ENCODE results near the gene ATG9B. TPM values are rescaled to one million over a fixed set of nuclear protein-coding genes. Genes with fewer than 3 reads are reported as not detected.

Gene ATG9B
- total RNA-seq (2021) = 9.7 and 13.7 TPM in 2 replicates
- Bru-seq, nascent RNA = percentile 35 among the genes with signal in this experiment
- percentile 34 among the genes with signal in this experiment for BruChase-seq, experiment 1, labeled RNA remaining after a 2-hour chase
- BruChase-seq, experiment 2, labeled RNA remaining after a 6-hour chase = percentile 58 among the genes with signal in this experiment
- long read RNA-seq, partial matches to known transcripts = 0 of 4 reads
- long read RNA-seq, other reads (novel, unspliced or antisense) = 4 of 4 reads

GRCh38 chr7:151024435-151025056, at the start of gene ATG9B:
Gene ATG9B (minus strand): TSS chr7:151024494. CDS start chr7:151024423, 71 bp downstream.
- Histone ChIP-seq H3K36me3 (ENCODE audit: low read depth) (no peaks in the 10 kb centered on the region), H3F3A (ENCODE audit: insufficient read depth, low read depth) (peaks cover 19% of the 10 kb centered on the region; the same call in 1 of the 2 replicates), H3K4me2 (peak within 1 kb of the TSS; percentile 57), H4K20me1 (ENCODE audit: insufficient read depth) (no peaks in the 10 kb centered on the region), H2AFZ (no peak within 1 kb of the TSS), H3K9me3 (ENCODE audit: insufficient read depth, low read depth) (no peaks in the 10 kb centered on the region), H3K9me2 (ENCODE audit: insufficient read depth) (no peaks in the 10 kb centered on the region), H3K27ac (peak within 1 kb of the TSS; percentile 59), H3K79me2 (ENCODE audit: low read depth) (peaks cover 7% of the 10 kb centered on the region), H3K27me3 (ENCODE audit: insufficient read depth, low read depth) (no peaks in the 10 kb centered on the region), H3K4me3 (no peak within 1 kb of the TSS), H3K4me1 (replicated peaks; ENCODE audit: insufficient read depth) (peaks cover 52% of the 10 kb centered on the region)
- intact Hi-C loops (cut with micrococcal nuclease; ENCODE audit: unreplicated experiment) = loop anchor here (5.0 kb wide), 3 partner anchors 122 to 702 kb away; partner anchors contain the start of genes ACTR3C and LRRC61
- CTCF ChIA-PET = interaction anchor here (0.6 to 1.2 kb wide), 9 partner anchors 12 to 699 kb away, joined by 3 to 18 read pairs (median 7); no protein-coding TSS in a partner anchor
- peak; percentile 77 to 86 for DNase-seq
- POLR2A ChIA-PET (ENCODE audit: unreplicated experiment) = interaction anchor here (0.5 to 0.6 kb wide), 4 partner anchors 15 to 37 kb away, joined by 3 to 6 read pairs (median 4); no protein-coding TSS in a partner anchor
- no TSS peak for BruUV-seq (replicated peaks)
- TF ChIP-seq EZH2 (IDR thresholded peaks at IDR 0.05; ENCODE audit: low read depth) (no peak), CTCF (conservative IDR thresholded peaks at IDR 0.05) (no peak)

GRCh38 chr7:151073990-151074389, 49.7 kb upstream of the ATG9B start:
- Histone ChIP-seq H3K4me1 (replicated peaks; ENCODE audit: insufficient read depth) (no peaks in the 10 kb centered on the region), H4K20me1 (ENCODE audit: insufficient read depth) (peaks cover 2% of the 10 kb centered on the region; the same call in 1 of the 2 replicates), H3K9me2 (ENCODE audit: insufficient read depth) (no peaks in the 10 kb centered on the region), H3K27ac (no peak overlapping the region), H2AFZ (no peak overlapping the region), H3K4me2 (no peak overlapping the region), H3F3A (ENCODE audit: insufficient read depth, low read depth) (peaks cover 37% of the 10 kb centered on the region), H3K27me3 (ENCODE audit: insufficient read depth, low read depth) (no peaks in the 10 kb centered on the region), H3K9me3 (ENCODE audit: insufficient read depth, low read depth) (no peaks in the 10 kb centered on the region), H3K79me2 (ENCODE audit: low read depth) (peaks cover 5% of the 10 kb centered on the region), H3K4me3 (no peak overlapping the region), H3K36me3 (ENCODE audit: low read depth) (peaks cover 11% of the 10 kb centered on the region)
- ChIA-PET CTCF (no interaction called here), POLR2A (ENCODE audit: unreplicated experiment) (no interaction called here)
- no peak for TF ChIP-seq EZH2 (IDR thresholded peaks at IDR 0.05; ENCODE audit: low read depth)
- no peak for TF ChIP-seq CTCF (conservative IDR thresholded peaks at IDR 0.05)
- intact Hi-C loops (cut with micrococcal nuclease; ENCODE audit: unreplicated experiment) = no loop called here
- BruUV-seq (replicated peaks) = no TSS peak
- DNase-seq = no peak

GRCh38 chr7:151071032-151071866, 47.0 kb upstream of the ATG9B start:
- no peak for DNase-seq
- Histone ChIP-seq H3K9me3 (ENCODE audit: insufficient read depth, low read depth) (no peaks in the 10 kb centered on the region), H4K20me1 (ENCODE audit: insufficient read depth) (no peaks in the 10 kb centered on the region; the same call in 1 of the 2 replicates), H3K4me3 (no peak overlapping the region), H3K27me3 (ENCODE audit: insufficient read depth, low read depth) (no peaks in the 10 kb centered on the region), H3K4me1 (replicated peaks; ENCODE audit: insufficient read depth) (no peaks in the 10 kb centered on the region), H3K36me3 (ENCODE audit: low read depth) (peaks cover 24% of the 10 kb centered on the region), H3F3A (ENCODE audit: insufficient read depth, low read depth) (peaks cover 13% of the 10 kb centered on the region), H3K4me2 (no peak overlapping the region), H3K9me2 (ENCODE audit: insufficient read depth) (no peaks in the 10 kb centered on the region), H3K27ac (no peak overlapping the region), H3K79me2 (ENCODE audit: low read depth) (no peaks in the 10 kb centered on the region), H2AFZ (no peak overlapping the region)
- CTCF ChIA-PET = no interaction called here
- POLR2A ChIA-PET (ENCODE audit: unreplicated experiment) = no interaction called here
- TF ChIP-seq CTCF (conservative IDR thresholded peaks at IDR 0.05) (no peak), EZH2 (IDR thresholded peaks at IDR 0.05; ENCODE audit: low read depth) (no peak)
- intact Hi-C loops (cut with micrococcal nuclease; ENCODE audit: unreplicated experiment) = no loop called here
- BruUV-seq (replicated peaks) = no TSS peak
